ENCODE data around the gene DDX39B.
"Not testable (repeated sequence)": the region's sequence is repeated elsewhere in the genome, so short reads cannot be mapped to it uniquely, and the experiment has no call there.

Gene DDX39B

GRCh38 chr6:31486065-31486837, 55.6 kb downstream of the DDX39B start:
- not testable (repeated sequence) for DNase-seq (ENCODE audit: low read depth in 2 of 2)

GRCh38 chr6:31485055-31485454, 56.7 kb downstream of the DDX39B start:
- DNase-seq (ENCODE audit: low read depth in 2 of 2), result no peak

GRCh38 chr6:31483392-31483791, 58.4 kb downstream of the DDX39B start:
- DNase-seq (ENCODE audit: low read depth in 2 of 2), result no peak

GRCh38 chr6:31480574-31480973, 61.2 kb downstream of the DDX39B start:
- DNase-seq (ENCODE audit: low read depth in 2 of 2), result no peak

Measured in stimulated activated CD4-positive, alpha-beta T cell treated with anti-CD3 and anti-CD28 coated beads, Interleukin-12 subunit alpha, Interleukin-12 subunit beta, amount 100 ng/mL, for 24 hours (primary cell).